BE2C (cell line): ENCODE measurements around the gene FHOD3.

Experiments used
- DNase-seq: peaks from one replicate; pipeline ENCODE4 v3.0.0-alpha.2; 2020
- H3K27me3 ChIP-seq: fragments of 250-450 bp; sonication (Bioruptor Pico); 2 replicates; pipeline ENCODE4 v1.5.1; 2020; ENCODE audit warnings: mild to moderate bottlenecking
- H3K36me3 ChIP-seq: fragments of 250-450 bp; sonication (Bioruptor Pico); 2 replicates; pipeline ENCODE4 v1.5.1; 2020; ENCODE audit warnings: mild to moderate bottlenecking
- H3K4me1 ChIP-seq: fragments of 250-450 bp; sonication (Bioruptor Pico); 2 replicates; pipeline ENCODE4 v1.5.1; 2020
- H3K4me3 ChIP-seq: 2 replicates; pipeline ENCODE4 v1.5.1; 2011; ENCODE audit warnings: low read depth, low read length
- H3K9me3 ChIP-seq: fragments of 250-450 bp; sonication (Bioruptor Pico); 2 replicates; pipeline ENCODE4 v1.5.1; 2020
- CTCF ChIP-seq: IDR thresholded peaks from 2 replicates; pipeline ENCODE4 v1.5.1; 2012; ENCODE audit warnings: mild to moderate bottlenecking, low read depth, low read length

Gene FHOD3

DNA sequence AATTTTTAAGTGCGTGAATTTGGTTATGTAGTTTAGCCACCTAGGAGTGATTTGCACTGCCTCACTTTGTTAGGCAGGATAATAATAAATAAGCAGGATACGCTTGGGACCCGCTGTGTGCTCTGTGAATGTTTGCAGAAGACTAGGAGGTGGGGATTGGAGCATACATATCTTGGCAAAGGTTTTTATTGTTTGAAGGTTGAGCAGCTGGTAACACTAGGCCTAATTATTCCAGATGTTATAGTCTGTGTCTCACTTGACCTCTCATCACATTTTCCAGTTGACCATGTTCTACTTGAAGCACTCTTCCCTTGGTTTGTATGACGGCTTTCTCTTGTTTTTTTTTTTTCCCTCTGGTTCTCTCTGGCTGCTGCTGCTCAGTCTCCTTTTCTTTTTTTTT, 42.7 kb downstream of the FHOD3 start:
- Histone ChIP-seq H3K4me3 (no peak overlapping the region), H3K36me3 (no peaks in the 10 kb centered on the region), H3K4me1 (no peaks in the 10 kb centered on the region), H3K27me3 (no peaks in the 10 kb centered on the region), H3K9me3 (no peaks in the 10 kb centered on the region)
- no peak for TF ChIP-seq CTCF
- no peak for DNase-seq

- H3K4me1 ChIP-seq = no peaks in the 10 kb centered on the region
- no peaks in the 10 kb centered on the region for H3K27me3 ChIP-seq
- no peak overlapping the region for H3K4me3 ChIP-seq
- H3K9me3 ChIP-seq = no peaks in the 10 kb centered on the region
- no peak for TF ChIP-seq CTCF
- DNase-seq = no peak
- H3K36me3 ChIP-seq = no peaks in the 10 kb centered on the region
Measured at GRCh38 chr18:36341944-36342343, 44.4 kb downstream of the FHOD3 start.

DNA sequence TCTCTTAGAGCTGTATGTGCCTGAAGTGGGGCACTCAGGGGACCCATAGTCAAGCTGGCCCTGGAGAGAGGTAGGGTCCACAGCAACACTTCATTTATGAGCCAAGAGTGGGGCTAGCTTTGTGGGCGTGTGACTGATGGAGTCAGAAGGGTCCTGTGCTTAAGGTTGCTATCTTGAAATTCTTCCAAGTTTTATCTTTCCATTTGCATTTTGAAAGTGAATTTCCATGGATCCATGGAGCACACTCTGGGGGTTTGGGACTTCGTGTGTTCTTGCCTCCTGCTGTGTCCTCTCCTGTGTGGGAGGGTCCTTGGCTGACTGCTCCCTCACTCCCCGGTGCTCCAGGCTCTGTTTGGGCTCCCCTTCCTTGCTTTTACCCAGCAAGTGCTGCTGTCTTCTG, 50.8 kb downstream of the FHOD3 start:
- no peak for DNase-seq
- Histone ChIP-seq H3K27me3 (no peaks in the 10 kb centered on the region), H3K36me3 (no peaks in the 10 kb centered on the region), H3K4me3 (no peak overlapping the region), H3K4me1 (no peaks in the 10 kb centered on the region), H3K9me3 (no peaks in the 10 kb centered on the region)
- no peak for TF ChIP-seq CTCF

- Histone ChIP-seq H3K4me3 (no peak overlapping the region), H3K27me3 (no peaks in the 10 kb centered on the region), H3K4me1 (no peaks in the 10 kb centered on the region), H3K36me3 (no peaks in the 10 kb centered on the region), H3K9me3 (no peaks in the 10 kb centered on the region)
- no peak for DNase-seq
- no peak for TF ChIP-seq CTCF
Measured at GRCh38 chr18:36348971-36349417, 51.5 kb downstream of the FHOD3 start.

DNA sequence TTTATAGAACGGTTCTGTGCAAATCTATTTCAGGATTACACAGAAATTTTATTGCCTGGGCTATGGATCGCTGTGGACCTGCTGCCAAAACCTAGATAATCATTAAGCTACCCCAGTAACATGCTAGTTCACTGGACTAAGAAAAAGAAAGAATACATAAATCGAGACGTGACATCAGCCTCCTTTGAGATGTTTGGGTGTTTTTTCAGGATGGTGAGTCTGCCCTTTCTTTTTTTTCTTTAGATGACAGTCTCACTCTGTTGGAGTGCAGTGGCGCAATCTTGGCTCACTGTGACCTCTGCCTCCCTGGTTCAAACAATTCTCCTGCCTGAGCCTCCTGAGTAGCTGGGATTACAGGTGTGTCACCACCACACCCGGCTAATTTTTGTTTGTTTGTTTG, 52.0 kb downstream of the FHOD3 start:
- TF ChIP-seq CTCF = no peak
- DNase-seq = no peak
- Histone ChIP-seq H3K36me3 (no peaks in the 10 kb centered on the region), H3K4me3 (no peak overlapping the region), H3K27me3 (no peaks in the 10 kb centered on the region), H3K9me3 (no peaks in the 10 kb centered on the region), H3K4me1 (no peaks in the 10 kb centered on the region)

- Histone ChIP-seq H3K4me3 (no peak overlapping the region), H3K9me3 (no peaks in the 10 kb centered on the region), H3K27me3 (no peaks in the 10 kb centered on the region), H3K36me3 (no peaks in the 10 kb centered on the region), H3K4me1 (no peaks in the 10 kb centered on the region)
- no peak for DNase-seq
- no peak for TF ChIP-seq CTCF
Measured at GRCh38 chr18:36350251-36350651, 52.7 kb downstream of the FHOD3 start.
